GM12878 (cell line): ENCODE results near the gene PRICKLE4. TPM values are rescaled to one million over a fixed set of nuclear protein-coding genes. Genes with fewer than 3 reads are reported as not detected.
A peak's percentile ranks its signal among the peaks of the same experiment; 100 is the strongest.

Experiments
- ATAC-seq: fragments of 200-7000 bp; cut with Tn5 transposase; 3 replicates; pipeline ENCODE4 v1.9.1; 2020; ENCODE audit warnings: mild to moderate bottlenecking, moderate library complexity
- BruUV-seq: library from RNA; stranded (reverse); fragments of 400-500 nt; replicated peaks from 2 replicates; lab custom pipeline; 2021; lab: Mats Ljungman, UMichigan
- CTCF ChIA-PET: fragments of 300-600 bp; sonication (Branson Sonifier 250); formaldehyde crosslinking; extraction: SDS; loops from one replicate; lab custom pipeline; 2021; ENCODE audit warnings: inconsistent platforms; lab: Yijun Ruan, JAX
- POLR2A ChIA-PET: fragments of 350-600 bp; formaldehyde crosslinking; extraction: SDS; loops from one replicate; lab custom pipeline; 2021; ENCODE audit warnings: inconsistent platforms; lab: Charles Lee
- RAD21 ChIA-PET: fragments of 300-600 bp; sonication (Branson Sonifier 250); formaldehyde crosslinking; loops from one replicate; lab custom pipeline; 2023; ENCODE audit warnings: antibody characterized with exemption; ENCODE audit not compliant: unreplicated experiment; lab: Charles Lee
- SMC1A ChIA-PET: fragments of 300-600 bp; sonication (Branson Sonifier 250); formaldehyde crosslinking; loops from one replicate; lab custom pipeline; 2023; ENCODE audit not compliant: unreplicated experiment, uncharacterized antibody; lab: Charles Lee
- DNase-seq: peaks from one replicate; pipeline ENCODE4 v3.0.0-alpha.2; 2011; ENCODE audit warnings: low read depth, low spot score
- FAIRE-seq: peaks from 3 replicates; lab custom pipeline; 2011; peaks lifted over from hg19 to GRCh38; lab: Jason Lieb, UNC
- H2AFZ ChIP-seq: 2 replicates; pipeline ENCODE4 v1.6.0; 2011; ENCODE audit warnings: low read depth, low read length, control low read depth; ENCODE audit not compliant: control insufficient read depth
- H3K27ac ChIP-seq: 2 replicates; pipeline ENCODE4 v1.5.1; 2011; ENCODE audit warnings: control low read depth; ENCODE audit not compliant: control insufficient read depth, insufficient read depth
- H3K27me3 ChIP-seq, 2 experiments: replicated peaks in 1 of 2; 2 replicates each; pipeline versions ENCODE4 v1.6.0 to v1.6.1; 2011; ENCODE audit warnings: low read length in 1 of 2; ENCODE audit not compliant: control insufficient read depth in 2 of 2, insufficient read depth in 2 of 2
- H3K36me3 ChIP-seq, 2 experiments: 2 replicates each; pipeline ENCODE4 v1.5.1; 2011; ENCODE audit warnings: low read length in 1 of 2; ENCODE audit not compliant: control insufficient read depth in 2 of 2, insufficient read depth in 2 of 2
- H3K4me1 ChIP-seq: 2 replicates; pipeline ENCODE4 v1.6.1; 2011; ENCODE audit warnings: mild to moderate bottlenecking, low read length, moderate library complexity, mixed read lengths; ENCODE audit not compliant: control insufficient read depth, insufficient read depth
- H3K4me2 ChIP-seq: 2 replicates; pipeline ENCODE4 v1.6.0; 2011; ENCODE audit warnings: control low read depth; ENCODE audit not compliant: control insufficient read depth, insufficient read depth
- H3K4me3 ChIP-seq: fragments of 200-600 bp; sonication (generic); 2 replicates; pipeline ENCODE4 v1.5.1; 2016
- H3K79me2 ChIP-seq: 2 replicates; pipeline ENCODE4 v1.6.0; 2011; ENCODE audit warnings: low read length; ENCODE audit not compliant: control insufficient read depth, insufficient read depth
- H3K9ac ChIP-seq: 2 replicates; pipeline ENCODE4 v1.8.0; 2011; ENCODE audit warnings: low read length, control low read depth, mixed read lengths; ENCODE audit not compliant: control insufficient read depth, insufficient read depth
- H3K9me3 ChIP-seq: replicated peaks from 3 replicates; pipeline ENCODE4 v1.5.1; 2011; ENCODE audit warnings: mild to moderate bottlenecking, low read length; ENCODE audit not compliant: control insufficient read depth, insufficient read depth
- H4K20me1 ChIP-seq: 2 replicates; pipeline ENCODE4 v1.6.0; 2011; ENCODE audit not compliant: control insufficient read depth, insufficient read depth
- BMI1 ChIP-seq: fragments of 450-650 bp; IDR thresholded peaks from 2 replicates; pipeline ENCODE4 v1.6.1; 2016; ENCODE audit warnings: mild to moderate bottlenecking, moderate library complexity, borderline replicate concordance
- CBX3 ChIP-seq: fragments of 200-600 bp; sonication (generic); IDR thresholded peaks from 2 replicates; pipeline ENCODE4 v1.6.1; 2016; ENCODE audit warnings: low read depth, borderline replicate concordance
- CREM ChIP-seq: IDR thresholded peaks from 2 replicates; pipeline ENCODE4 v1.6.1; 2014; ENCODE audit warnings: antibody characterized with exemption, low read depth
- ESRRA ChIP-seq: IDR thresholded peaks from 2 replicates; pipeline ENCODE4 v1.6.1; 2012; ENCODE audit warnings: mild to moderate bottlenecking, low read length, improper control_type of control experiment
- GABPA ChIP-seq: IDR thresholded peaks from 2 replicates; pipeline ENCODE4 v1.6.1; 2014; ENCODE audit warnings: antibody characterized with exemption, low read depth, mild to moderate bottlenecking, inconsistent platforms
- LARP7 ChIP-seq: fragments of 450-650 bp; IDR thresholded peaks from 2 replicates; pipeline ENCODE4 v1.6.1; 2017; ENCODE audit warnings: mild to moderate bottlenecking
- MAX ChIP-seq: IDR thresholded peaks from 2 replicates; pipeline ENCODE4 v1.6.1; 2012; ENCODE audit warnings: low read depth, low read length, improper control_type of control experiment
- PBX3 ChIP-seq: IDR thresholded peaks from 2 replicates; pipeline ENCODE4 v1.6.1; 2011; ENCODE audit warnings: mild to moderate bottlenecking, low read depth, low read length, moderate library complexity; ENCODE audit not compliant: insufficient replicate concordance
- POLR2AphosphoS2 ChIP-seq: IDR thresholded peaks from 2 replicates; pipeline ENCODE4 v1.6.1; 2011; ENCODE audit warnings: low read depth, mild to moderate bottlenecking, low read length, improper control_type of control experiment, moderate library complexity
- RAD21 ChIP-seq: IDR thresholded peaks from 2 replicates; pipeline ENCODE4 v1.6.1; 2011; ENCODE audit warnings: mild to moderate bottlenecking, low read depth, low read length, moderate library complexity; ENCODE audit not compliant: insufficient read depth
- RUNX3 ChIP-seq: IDR thresholded peaks from 2 replicates; pipeline ENCODE4 v1.6.1; 2012; ENCODE audit warnings: low read length, inconsistent platforms
- SMAD1 ChIP-seq: fragments of 450-650 bp; IDR thresholded peaks from 2 replicates; pipeline ENCODE4 v1.6.1; 2018; ENCODE audit warnings: mild to moderate bottlenecking, low read depth; ENCODE audit not compliant: partially characterized antibody
- STAT3 ChIP-seq: IDR thresholded peaks from 2 replicates; pipeline ENCODE4 v1.6.1; 2011; ENCODE audit warnings: low read depth, low read length, improper control_type of control experiment
- TARDBP ChIP-seq: IDR thresholded peaks from 2 replicates; pipeline ENCODE4 v1.6.1; 2016; ENCODE audit warnings: borderline replicate concordance
- WRNIP1 ChIP-seq: IDR thresholded peaks from 2 replicates; pipeline ENCODE4 v1.6.1; 2011; ENCODE audit warnings: low read depth, low read length, improper control_type of control experiment, borderline replicate concordance
- ZBTB33 ChIP-seq: fragments of 450-650 bp; IDR thresholded peaks from 2 replicates; pipeline ENCODE4 v1.6.1; 2017; ENCODE audit warnings: mild to moderate bottlenecking
- ZNF207 ChIP-seq: fragments of 450-650 bp; IDR thresholded peaks from 2 replicates; pipeline ENCODE4 v1.6.1; 2014; ENCODE audit warnings: antibody characterized with exemption, mild to moderate bottlenecking, borderline replicate concordance
- ZNF217 ChIP-seq: fragments of 450-650 bp; IDR thresholded peaks from 2 replicates; pipeline ENCODE4 v1.6.1; 2017; ENCODE audit warnings: antibody characterized with exemption, mild to moderate bottlenecking
- WGBS: methylation state at CpG from one replicate; pipeline ENCODE4 v1.1.6; 2016; ENCODE audit warnings: low lambda C conversion rate; ENCODE audit not compliant: insufficient replicate concordance, insufficient coverage; ENCODE audit errors: missing lambda C conversion rate; 5-methylcytosine and 5-hydroxymethylcytosine counted together
- in situ Hi-C: fragments of 300-500 bp; cut with MboI; formaldehyde crosslinking; loops from 9 replicates; pipeline ENCODE4 v1.14.3; 2018; ENCODE audit warnings: mixed read lengths
- intact Hi-C: fragments of 100-400 bp; cut with micrococcal nuclease; formaldehyde crosslinking; loops from one replicate; pipeline ENCODE4 v1.14.2; 2022; ENCODE audit not compliant: unreplicated experiment
- polyA plus RNA-seq, 11 experiments: library from polyadenylated mRNA; depleted of rRNA in 4 of 11; unstranded in 6 of 11; stranded (reverse) in 5 of 11; fragments of >200 nt; fragmentation: Nextera tagmentation in 4 of 11; fragmentation: Illumina TruSeq in 1 of 11; extraction: Ambion mirVana in 4 of 11; extraction: Trizol in 1 of 11; gene quantifications; 1 replicate in 1 of 11; 2 replicates in 10 of 11; pipeline versions ENCODE4 v1.2.1 to v1.2.3, GENCODE V29; 2011 to 2016; ENCODE audit warnings: inconsistent platforms in 2 of 11, missing spikeins in 2 of 11, low read depth in 1 of 11
- total RNA-seq, 4 experiments: library from RNA; depleted of rRNA in 3 of 4; stranded (reverse); fragments of >200 nt in 3 of 4; fragmentation: Illumina TruSeq in 1 of 4; extraction: Trizol in 1 of 4; gene quantifications; 2 replicates each; pipeline versions ENCODE4 v1.2.1 to v1.2.3, GENCODE V29; 2013 to 2021

Gene PRICKLE4
- total and polyA plus RNA-seq, 10 of the 15 experiments (the other 5 are each of a cell fraction or from before 2014, with no cell fraction given): 0.33 to 0.85 (median 0.35) TPM; not detected in 7

GRCh38 chr6:41759905-41760579 is 20.5 kb upstream of the PRICKLE4 start:
- TF ChIP-seq PBX3: no peak
- no peak for TF ChIP-seq RAD21
- no peak for TF ChIP-seq SMAD1
- no peak for TF ChIP-seq MAX
- TF ChIP-seq GABPA: no peak
- no peak for TF ChIP-seq CBX3
- no peak for TF ChIP-seq ZBTB33
- no peak for TF ChIP-seq BMI1
- TF ChIP-seq POLR2AphosphoS2: no peak
- TF ChIP-seq ZNF217: no peak
- TF ChIP-seq ZNF207: no peak
- TF ChIP-seq TARDBP: no peak
- TF ChIP-seq RUNX3: no peak
- no peak for TF ChIP-seq WRNIP1
- no peak for TF ChIP-seq LARP7
- no peak for TF ChIP-seq STAT3
- no peak for TF ChIP-seq CREM
- TF ChIP-seq ESRRA: no peak
- ChIA-PET CTCF (no interaction called here), RAD21 (no interaction called here), SMC1A (no interaction called here), POLR2A (no interaction called here)
- Histone ChIP-seq H3K9ac (no peak overlapping the region), H3K4me1 (no peaks in the 10 kb centered on the region), H3K4me2 (no peak overlapping the region), H3K36me3 (no peaks in the 10 kb centered on the region), H3K27ac (no peak overlapping the region), H3K79me2 (no peaks in the 10 kb centered on the region), H3K4me3 (no peak overlapping the region), H3K9me3 (no peaks in the 10 kb centered on the region), H2AFZ (no peak overlapping the region), H3K27me3 (peaks cover 0 to 4% of the 10 kb centered on the region in 2 experiments; a peak in 2 of 4 replicates), H4K20me1 (no peaks in the 10 kb centered on the region)
- in situ Hi-C loops (no loop called here), intact Hi-C loops (no loop called here)
- peak; percentile 31; the same call in 2 of the 3 replicates for ATAC-seq
- 15% methylated on average over 2 of the region's 2 CpGs for WGBS
- no peak for DNase-seq
- no peak for FAIRE-seq
- BruUV-seq: no TSS peak
